ENCODE data around the gene SLC25A38. TPM values are rescaled to one million over a fixed set of nuclear protein-coding genes. Genes with fewer than 3 reads are reported as not detected.

SLC25A38 gene
- total and polyA plus RNA-seq, 3 donors from 2014 or later: 41.8 to 52.9 (median 46.1) TPM

DNA sequence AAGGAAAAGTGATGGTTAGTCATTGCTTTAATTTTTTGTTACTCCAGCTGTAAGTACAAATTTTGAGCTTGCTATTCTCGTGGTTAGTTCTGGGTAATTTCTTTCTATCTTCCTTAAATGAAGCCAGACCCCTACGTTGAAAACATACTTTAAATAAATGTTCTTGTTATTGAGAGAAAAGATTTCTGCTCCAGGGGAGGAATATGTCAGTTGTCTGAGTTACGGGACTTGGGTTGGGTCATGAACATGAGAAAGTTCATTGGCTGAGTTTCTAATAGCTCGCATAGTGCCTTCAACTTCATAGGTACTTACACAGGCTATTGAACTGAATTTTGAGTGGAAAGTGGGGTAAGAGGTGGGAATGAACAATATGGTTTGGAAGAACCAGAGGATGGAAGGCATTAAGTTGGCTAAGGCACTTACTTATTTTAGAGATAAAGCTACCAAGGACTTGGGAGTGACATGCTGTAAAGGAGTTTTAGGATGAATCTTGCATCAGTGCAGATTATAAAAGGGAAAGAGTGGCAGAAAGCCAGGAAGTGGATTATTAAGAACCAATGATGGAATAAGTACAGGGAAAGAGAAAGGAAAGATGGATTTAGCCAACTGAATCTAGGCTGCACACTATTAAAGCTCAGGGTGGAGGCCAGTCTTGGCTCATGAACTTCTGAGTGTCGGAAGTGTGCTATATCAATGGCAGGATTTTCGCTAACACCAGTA lies 24.8 kb downstream of the SLC25A38 start:
- no peaks in the 10 kb centered on the region for H3K36me3 ChIP-seq (ENCODE audit: low read depth, missing control alignments)
- no peaks in the 10 kb centered on the region for H3K9me3 ChIP-seq
- intact Hi-C loops (cut with DNase I; ENCODE audit: low total_unique reads): no loop called here
- TF ChIP-seq, protein P1, sequence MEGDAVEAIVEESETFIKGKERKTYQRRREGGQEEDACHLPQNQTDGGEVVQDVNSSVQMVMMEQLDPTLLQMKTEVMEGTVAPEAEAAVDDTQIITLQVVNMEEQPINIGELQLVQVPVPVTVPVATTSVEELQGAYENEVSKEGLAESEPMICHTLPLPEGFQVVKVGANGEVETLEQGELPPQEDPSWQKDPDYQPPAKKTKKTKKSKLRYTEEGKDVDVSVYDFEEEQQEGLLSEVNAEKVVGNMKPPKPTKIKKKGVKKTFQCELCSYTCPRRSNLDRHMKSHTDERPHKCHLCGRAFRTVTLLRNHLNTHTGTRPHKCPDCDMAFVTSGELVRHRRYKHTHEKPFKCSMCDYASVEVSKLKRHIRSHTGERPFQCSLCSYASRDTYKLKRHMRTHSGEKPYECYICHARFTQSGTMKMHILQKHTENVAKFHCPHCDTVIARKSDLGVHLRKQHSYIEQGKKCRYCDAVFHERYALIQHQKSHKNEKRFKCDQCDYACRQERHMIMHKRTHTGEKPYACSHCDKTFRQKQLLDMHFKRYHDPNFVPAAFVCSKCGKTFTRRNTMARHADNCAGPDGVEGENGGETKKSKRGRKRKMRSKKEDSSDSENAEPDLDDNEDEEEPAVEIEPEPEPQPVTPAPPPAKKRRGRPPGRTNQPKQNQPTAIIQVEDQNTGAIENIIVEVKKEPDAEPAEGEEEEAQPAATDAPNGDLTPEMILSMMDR (IDR thresholded peaks at IDR 0.05): no peak
- no peak for TF ChIP-seq POLR2A (IDR thresholded peaks at IDR 0.05)
- 62 to 68% methylated on average over 6 of the region's 6 CpGs for WGBS, 2 donors
- no peak overlapping the region for H3K27ac ChIP-seq
- H3K4me3 ChIP-seq: no peak overlapping the region
- H3K4me1 ChIP-seq: peaks cover 5% of the 10 kb centered on the region
- no peaks in the 10 kb centered on the region for H3K27me3 ChIP-seq
- DNase-seq: no peak

- no peaks in the 10 kb centered on the region for H3K9me3 ChIP-seq
- no peak for DNase-seq
- 76 to 84% methylated on average over 21 of the region's 21 CpGs for WGBS, 2 donors
- H3K27ac ChIP-seq: no peak overlapping the region
- TF ChIP-seq POLR2A (IDR thresholded peaks at IDR 0.05): no peak
- TF ChIP-seq, protein P1 (IDR thresholded peaks at IDR 0.05): no peak
- peaks cover 5% of the 10 kb centered on the region for H3K4me1 ChIP-seq
- intact Hi-C loops (cut with DNase I; ENCODE audit: low total_unique reads): no loop called here
- no peak overlapping the region for H3K4me3 ChIP-seq
- no peaks in the 10 kb centered on the region for H3K27me3 ChIP-seq
- H3K36me3 ChIP-seq (ENCODE audit: low read depth, missing control alignments): no peaks in the 10 kb centered on the region
These were observed 25.6 kb downstream of the SLC25A38 start for GRCh38 chr3:39408493-39409372.

DNA sequence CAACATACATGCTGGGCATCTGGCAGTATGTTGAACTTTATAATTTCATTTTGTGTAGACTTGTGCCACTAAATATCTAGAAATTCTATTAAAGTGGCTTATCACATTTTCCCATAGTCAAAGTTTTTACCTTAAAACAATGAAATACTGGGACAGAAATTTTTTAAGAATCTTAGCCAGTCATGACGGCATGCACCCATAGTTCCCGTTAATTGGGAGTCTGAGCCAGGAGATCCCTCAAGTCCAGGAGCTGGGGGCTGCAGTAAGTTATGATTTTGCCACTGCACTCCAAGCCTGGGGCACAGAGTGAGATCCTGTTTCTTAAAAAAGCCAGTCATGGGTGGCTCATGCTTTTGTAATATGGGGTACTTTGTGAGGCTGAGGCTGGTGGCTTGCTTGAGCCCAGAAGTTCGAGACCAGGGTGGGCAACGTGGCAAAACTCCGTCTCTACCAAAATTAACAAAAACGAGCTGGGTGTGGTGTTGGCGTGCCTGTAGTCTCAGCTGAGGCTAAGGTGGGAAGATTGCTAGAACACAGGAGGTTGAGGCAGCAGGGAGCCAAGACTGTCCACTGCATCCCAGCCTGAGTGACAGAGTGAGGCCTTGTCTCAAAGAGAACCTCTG lies 26.5 kb downstream of the SLC25A38 start:
- 67 to 72% methylated on average over 7 of the region's 7 CpGs for WGBS, 2 donors
- no peaks in the 10 kb centered on the region for H3K36me3 ChIP-seq (ENCODE audit: low read depth, missing control alignments)
- intact Hi-C loops (cut with DNase I; ENCODE audit: low total_unique reads): no loop called here

GRCh38 chr3:39410893-39411292 lies 27.7 kb downstream of the SLC25A38 start:
- TF ChIP-seq, protein P1 (IDR thresholded peaks at IDR 0.05): no peak
- TF ChIP-seq POLR2A (IDR thresholded peaks at IDR 0.05): no peak
- Histone ChIP-seq H3K4me1 (peaks cover 5% of the 10 kb centered on the region), H3K27ac (no peak overlapping the region), H3K9me3 (no peaks in the 10 kb centered on the region), H3K36me3 (ENCODE audit: low read depth, missing control alignments) (no peaks in the 10 kb centered on the region), H3K4me3 (no peak overlapping the region), H3K27me3 (no peaks in the 10 kb centered on the region)
- DNase-seq: no peak
- intact Hi-C loops (cut with DNase I; ENCODE audit: low total_unique reads): no loop called here
- 86 to 88% methylated on average over 7 of the region's 7 CpGs for WGBS, 2 donors

More for the DNA sequence above, 26.5 kb downstream of the SLC25A38 start:
- Histone ChIP-seq H3K4me1 (peaks cover 5% of the 10 kb centered on the region), H3K9me3 (no peaks in the 10 kb centered on the region), H3K4me3 (no peak overlapping the region), H3K27ac (no peak overlapping the region), H3K27me3 (no peaks in the 10 kb centered on the region)
- DNase-seq: no peak
- TF ChIP-seq, protein P1 (IDR thresholded peaks at IDR 0.05): no peak
- TF ChIP-seq POLR2A (IDR thresholded peaks at IDR 0.05): no peak
